GM13977 (cell line): ENCODE results near the gene KCP.
A peak's percentile ranks its signal among the peaks of the same experiment; 100 is the strongest.

Experiments used
- DNase-seq: peaks from one replicate; pipeline ENCODE4 v3.0.0; 2012; ENCODE audit warnings: low spot score
- CTCF ChIP-seq: IDR thresholded peaks from 2 replicates; pipeline ENCODE4 v1.5.1; 2012; ENCODE audit warnings: mild to moderate bottlenecking, control low read depth; ENCODE audit not compliant: insufficient read depth; ENCODE audit errors: extremely low read depth, missing control alignments
- in situ Hi-C: fragments of 300-500 bp; cut with MboI; formaldehyde crosslinking; loops from one replicate; pipeline ENCODE4 v1.12.0; 2022; ENCODE audit warnings: low sequenced_read_pairs, low pct_unique_long_range_greater_than_20kb, mixed read lengths, inconsistent platforms; ENCODE audit not compliant: unreplicated experiment

The KCP gene

GRCh38 chr7:128882134-128882533, 28.4 kb downstream of the KCP start:
- in situ Hi-C loops, result no loop called here
- no peak for DNase-seq
- TF ChIP-seq CTCF, result no peak

DNA sequence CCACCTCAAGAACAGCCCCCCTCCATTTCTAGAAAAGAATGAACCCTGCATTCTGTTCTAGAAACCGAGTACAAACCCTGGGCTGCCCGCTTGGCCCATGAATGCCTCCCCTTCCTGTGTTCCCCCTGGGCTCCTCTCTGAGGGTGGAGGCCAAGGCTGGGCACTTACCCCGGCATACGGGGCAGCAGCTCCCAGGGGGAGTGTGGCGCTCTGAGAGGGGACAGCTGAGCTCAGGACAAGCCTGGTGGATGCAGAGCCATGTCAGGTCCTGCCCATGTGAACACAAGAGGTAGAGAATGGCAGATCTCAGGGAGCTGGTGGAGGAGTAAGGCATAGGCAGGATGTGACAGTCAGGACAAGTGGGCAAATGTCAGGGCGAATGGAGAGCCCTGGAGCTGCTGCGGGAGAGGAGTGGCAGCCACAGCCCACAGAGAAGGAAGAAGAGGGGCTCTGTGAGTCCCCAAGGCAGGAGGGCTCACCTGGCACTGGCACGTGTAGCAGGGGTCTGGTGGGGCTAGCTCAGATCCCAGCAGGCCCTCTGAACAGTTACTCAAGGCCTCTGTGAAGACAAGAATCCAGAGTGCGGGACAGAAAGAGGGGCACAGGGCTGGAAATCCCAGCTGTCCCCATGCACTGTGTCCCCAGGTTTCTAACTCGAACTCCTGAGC, 28.9 kb downstream of the KCP start:
- no peak for TF ChIP-seq CTCF
- no peak for DNase-seq
- in situ Hi-C loops, result no loop called here

GRCh38 chr7:128880791-128881457, 29.6 kb downstream of the KCP start:
- TF ChIP-seq CTCF, result no peak
- in situ Hi-C loops, result no loop called here
- DNase-seq, result no peak

- DNase-seq, result peak; percentile 66
- TF ChIP-seq CTCF, result peak; percentile 49
- in situ Hi-C loops, result no loop called here
Measured at GRCh38 chr7:128879939-128880746, 30.4 kb downstream of the KCP start.

DNA sequence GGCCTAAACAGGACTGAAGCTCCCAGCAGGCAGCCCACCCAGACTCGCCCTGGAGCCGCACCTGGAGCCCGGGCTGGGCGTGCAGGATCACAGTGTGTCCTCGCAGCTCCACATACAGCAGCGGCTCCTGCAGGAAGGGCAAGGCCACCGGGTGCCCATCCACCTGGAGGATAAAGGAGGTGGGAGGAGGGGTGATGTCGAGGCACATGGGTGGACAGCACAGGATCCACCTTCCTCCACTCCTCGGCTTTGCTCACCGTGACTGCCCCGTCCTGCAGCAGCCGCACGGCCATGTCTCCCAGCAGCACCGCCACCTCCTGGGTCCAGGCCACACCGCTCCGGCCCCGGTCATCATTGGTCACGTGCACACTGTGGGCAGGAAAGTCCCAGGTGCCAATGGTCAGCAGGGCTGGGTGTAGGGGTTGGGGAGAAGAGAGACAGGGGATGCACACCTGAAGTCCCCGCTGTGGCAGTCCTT, 31.0 kb downstream of the KCP start:
- TF ChIP-seq CTCF, result no peak
- no peak for DNase-seq
- in situ Hi-C loops, result no loop called here

DNA sequence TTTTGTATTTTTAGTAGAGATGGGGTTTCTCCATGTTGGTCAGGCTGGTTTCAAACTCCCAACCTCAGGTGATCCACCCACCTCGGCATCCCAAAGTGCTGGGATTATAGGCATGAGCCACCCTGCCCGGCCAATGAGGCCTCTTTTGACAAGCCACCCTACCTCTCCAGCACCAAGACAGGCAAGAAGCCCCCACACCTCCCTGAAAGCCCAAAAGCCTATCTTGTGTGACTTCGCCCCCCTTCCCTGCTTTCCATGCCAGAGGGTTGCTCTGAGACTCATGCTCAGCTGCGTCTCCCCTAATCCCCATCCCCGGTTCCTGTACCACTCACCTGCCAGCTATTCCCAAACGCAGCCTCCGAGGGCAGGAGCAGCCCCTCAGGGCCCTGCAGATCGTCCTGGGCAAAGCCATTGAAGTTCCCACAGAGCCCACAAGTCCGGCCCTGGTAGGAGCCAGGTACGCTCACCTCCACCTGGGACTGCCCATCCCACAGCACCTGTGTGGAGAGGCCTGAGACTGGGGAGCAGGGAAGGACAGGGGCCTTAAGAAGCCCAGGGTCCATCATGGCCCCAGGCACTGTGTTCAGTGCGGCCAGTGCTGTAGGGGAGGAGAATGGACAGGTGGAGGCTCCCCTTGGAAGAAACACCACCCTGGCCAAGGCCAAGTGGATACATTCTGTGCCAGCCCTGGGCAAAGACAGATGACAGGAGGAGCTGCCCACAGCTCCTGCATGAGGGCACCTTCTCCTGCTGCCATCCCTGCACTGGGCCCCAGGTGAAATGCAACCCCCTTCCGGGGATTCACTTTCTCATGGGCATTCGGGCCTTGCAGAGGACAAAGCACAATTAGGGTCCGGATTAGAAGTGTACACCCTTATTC, 32.0 kb downstream of the KCP start:
- DNase-seq, result no peak
- in situ Hi-C loops, result no loop called here
- no peak for TF ChIP-seq CTCF
